GM21423 (cell line): ENCODE results near the gene THEMIS.
"Not testable (repeated sequence)": the region's sequence is repeated elsewhere in the genome, so short reads cannot be mapped to it uniquely, and the experiment has no call there.

Source experiments
- ATAC-seq: cut with Tn5 transposase; IDR thresholded peaks from one replicate; pipeline ENCODE4 v1.9.1; 2021; ENCODE audit warnings: mild to moderate bottlenecking, moderate library complexity; ENCODE audit not compliant: unreplicated experiment

Gene THEMIS

GRCh38 chr6:127900935-127901334 lies at the start of gene THEMIS:
Gene THEMIS (minus strand): TSS chr6:127901058. CDS start chr6:127900932, 126 bp downstream.
- no peak for ATAC-seq

- ATAC-seq = no peak
Measured at GRCh38 chr6:127949251-127949650, 48.4 kb upstream of the THEMIS start.

- no peak for ATAC-seq
Measured at GRCh38 chr6:127946388-127946787, 45.5 kb upstream of the THEMIS start.

GRCh38 chr6:127945434-127946097 lies 44.7 kb upstream of the THEMIS start:
- no peak for ATAC-seq

- no peak for ATAC-seq
Measured at GRCh38 chr6:127941228-127941627, 40.4 kb upstream of the THEMIS start.

GRCh38 chr6:127939442-127940066 lies 38.7 kb upstream of the THEMIS start:
- no peak for ATAC-seq

- ATAC-seq = no peak
Measured at GRCh38 chr6:127938701-127939100, 37.8 kb upstream of the THEMIS start.

- ATAC-seq = no peak
Measured at GRCh38 chr6:127937747-127938146, 36.9 kb upstream of the THEMIS start.

GRCh38 chr6:127937102-127937501 lies 36.2 kb upstream of the THEMIS start:
- ATAC-seq = no peak

- ATAC-seq = no peak
Measured at GRCh38 chr6:127934956-127935355, 34.1 kb upstream of the THEMIS start.

- no peak for ATAC-seq
Measured at GRCh38 chr6:127933852-127934840, 33.3 kb upstream of the THEMIS start.

- ATAC-seq = no peak
Measured at GRCh38 chr6:127933137-127933536, 32.3 kb upstream of the THEMIS start.

GRCh38 chr6:127932708-127933107 lies 31.9 kb upstream of the THEMIS start:
- ATAC-seq = no peak

GRCh38 chr6:127926441-127926840 lies 25.6 kb upstream of the THEMIS start:
- ATAC-seq = not testable (repeated sequence)

- no peak for ATAC-seq
Measured at GRCh38 chr6:127924440-127924839, 23.6 kb upstream of the THEMIS start.

- no peak for ATAC-seq
Measured at GRCh38 chr6:127924031-127924430, 23.2 kb upstream of the THEMIS start.

GRCh38 chr6:127923135-127923534 lies 22.3 kb upstream of the THEMIS start:
- ATAC-seq = no peak

GRCh38 chr6:127921982-127922381 lies 21.1 kb upstream of the THEMIS start:
- ATAC-seq = no peak

- ATAC-seq = no peak
Measured at GRCh38 chr6:127920804-127921203, 19.9 kb upstream of the THEMIS start.

GRCh38 chr6:127918506-127919427 lies 17.9 kb upstream of the THEMIS start:
- no peak for ATAC-seq
